ENCODE data around the gene GRAP2. TPM values are rescaled to one million over a fixed set of nuclear protein-coding genes. Genes with fewer than 3 reads are reported as not detected.

GRAP2 gene
- total and polyA plus RNA-seq, 5 donors, result 1.6 to 5.5 (median 3.2) TPM

DNA sequence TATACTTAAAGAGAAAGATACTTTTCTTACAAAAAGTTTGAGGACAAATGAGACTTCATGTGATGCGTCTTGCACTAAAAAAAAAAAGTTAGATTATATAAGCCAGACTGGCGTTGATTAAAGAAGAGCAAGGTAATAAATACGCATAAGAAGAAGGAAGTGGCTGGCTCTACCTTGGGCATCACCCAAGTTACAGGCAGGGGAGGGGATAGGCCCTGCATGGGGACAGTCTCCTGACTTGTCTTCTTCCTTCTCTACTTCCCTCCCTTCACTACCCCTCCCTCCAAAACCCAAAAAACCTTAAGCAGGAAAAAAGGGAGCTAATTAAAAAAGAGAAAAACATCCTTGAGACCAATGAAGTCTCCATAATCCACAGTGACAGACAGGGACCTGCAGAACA lies 37.0 kb downstream of the GRAP2 start:
- Histone ChIP-seq H3K27ac (ENCODE audit: low read length) (no peak overlapping the region), H3K4me1 (ENCODE audit: control insufficient read depth, insufficient read depth, low read length) (no peaks in the 10 kb centered on the region), H3K9me3 (ENCODE audit: control insufficient read depth, low read length) (no peaks in the 10 kb centered on the region), H3K4me3 (ENCODE audit: low read length) (no peak overlapping the region), H3K27me3 (ENCODE audit: control insufficient read depth, insufficient read depth) (peaks cover 2% of the 10 kb centered on the region)
- intact Hi-C loops (cut with DNase I), result loop anchor here in 1 of 4 donors (10.0 kb wide), 1 partner anchor 87 kb away; no protein-coding TSS in a partner anchor
- WGBS, result 92% methylated on average over 3 of the region's 3 CpGs
- ATAC-seq, result no peak
- no peak for DNase-seq

- peaks cover 2% of the 10 kb centered on the region for H3K4me1 ChIP-seq (ENCODE audit: control insufficient read depth, insufficient read depth, low read length)
- H3K27me3 ChIP-seq (ENCODE audit: control insufficient read depth, insufficient read depth), result no peaks in the 10 kb centered on the region
- 83% methylated on average over 14 of the region's 14 CpGs for WGBS
- H3K27ac ChIP-seq (ENCODE audit: low read length), result no peak overlapping the region
- intact Hi-C loops (cut with DNase I), result loop anchor here in 1 of 4 donors (10.0 kb wide), 1 partner anchor 86 kb away; no protein-coding TSS in a partner anchor
- no peaks in the 10 kb centered on the region for H3K9me3 ChIP-seq (ENCODE audit: control insufficient read depth, low read length)
- DNase-seq (no peak), ATAC-seq (no peak)
- no peak overlapping the region for H3K4me3 ChIP-seq (ENCODE audit: low read length)
Measured at GRCh38 chr22:39938509-39939111, 37.7 kb downstream of the GRAP2 start.

GRCh38 chr22:39939830-39940229 lies 38.9 kb downstream of the GRAP2 start:
- no peaks in the 10 kb centered on the region for H3K27me3 ChIP-seq (ENCODE audit: control insufficient read depth, insufficient read depth)
- H3K4me3 ChIP-seq (ENCODE audit: low read length), result no peak overlapping the region
- peaks cover 2% of the 10 kb centered on the region for H3K4me1 ChIP-seq (ENCODE audit: control insufficient read depth, insufficient read depth, low read length)
- 97% methylated on average over 3 of the region's 3 CpGs for WGBS
- no peak for DNase-seq
- no peaks in the 10 kb centered on the region for H3K9me3 ChIP-seq (ENCODE audit: control insufficient read depth, low read length)
- ATAC-seq, result no peak
- no peak overlapping the region for H3K27ac ChIP-seq (ENCODE audit: low read length)
- intact Hi-C loops (cut with DNase I), result loop anchor here in 1 of 4 donors (10.0 kb wide), 1 partner anchor 85 kb away; no protein-coding TSS in a partner anchor

GRCh38 chr22:39940757-39941305 lies 39.9 kb downstream of the GRAP2 start:
- DNase-seq, result no peak
- no peaks in the 10 kb centered on the region for H3K27me3 ChIP-seq (ENCODE audit: control insufficient read depth, insufficient read depth)
- WGBS, result 63% methylated on average over 9 of the region's 9 CpGs
- peaks cover 2% of the 10 kb centered on the region for H3K4me1 ChIP-seq (ENCODE audit: control insufficient read depth, insufficient read depth, low read length)
- H3K27ac ChIP-seq (ENCODE audit: low read length), result no peak overlapping the region
- no peaks in the 10 kb centered on the region for H3K9me3 ChIP-seq (ENCODE audit: control insufficient read depth, low read length)
- ATAC-seq, result no peak
- intact Hi-C loops (cut with DNase I), result no loop called here
- H3K4me3 ChIP-seq (ENCODE audit: low read length), result no peak overlapping the region

DNA sequence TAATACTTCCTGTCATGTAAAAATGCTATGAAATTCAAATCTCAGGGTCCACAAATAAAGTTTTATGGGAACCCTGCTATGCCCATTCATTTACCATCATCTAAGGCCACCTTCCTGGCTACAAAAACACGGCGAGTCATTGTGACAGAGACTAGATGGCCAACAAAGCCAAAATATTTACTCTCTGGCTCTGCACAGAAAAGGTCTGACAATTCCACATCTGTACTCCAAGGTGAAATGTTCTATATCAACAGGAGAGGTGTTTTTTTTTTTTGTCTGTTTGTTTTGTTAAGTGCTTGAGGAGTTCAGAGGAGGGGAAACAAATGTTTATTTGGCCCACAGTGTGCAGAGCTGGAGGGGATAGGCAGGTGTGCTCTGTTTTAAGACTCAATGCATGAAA lies 40.7 kb downstream of the GRAP2 start:
- no peak for ATAC-seq
- Histone ChIP-seq H3K4me1 (ENCODE audit: control insufficient read depth, insufficient read depth, low read length) (peaks cover 2% of the 10 kb centered on the region), H3K4me3 (ENCODE audit: low read length) (no peak overlapping the region), H3K27ac (ENCODE audit: low read length) (no peak overlapping the region), H3K9me3 (ENCODE audit: control insufficient read depth, low read length) (no peaks in the 10 kb centered on the region), H3K27me3 (ENCODE audit: control insufficient read depth, insufficient read depth) (no peaks in the 10 kb centered on the region)
- intact Hi-C loops (cut with DNase I), result no loop called here
- DNase-seq, result no peak
- WGBS, result 92% methylated on average over 2 of the region's 2 CpGs

GRCh38 chr22:39942439-39943230 lies 41.8 kb downstream of the GRAP2 start:
- H3K9me3 ChIP-seq (ENCODE audit: control insufficient read depth, low read length), result no peaks in the 10 kb centered on the region
- no peak for DNase-seq
- H3K27me3 ChIP-seq (ENCODE audit: control insufficient read depth, insufficient read depth), result no peaks in the 10 kb centered on the region
- H3K4me3 ChIP-seq (ENCODE audit: low read length), result no peak overlapping the region
- no peak for ATAC-seq
- 82% methylated on average over 8 of the region's 8 CpGs for WGBS
- intact Hi-C loops (cut with DNase I), result no loop called here
- H3K4me1 ChIP-seq (ENCODE audit: control insufficient read depth, insufficient read depth, low read length), result peaks cover 2% of the 10 kb centered on the region
- H3K27ac ChIP-seq (ENCODE audit: low read length), result no peak overlapping the region

- Histone ChIP-seq H3K4me1 (ENCODE audit: control insufficient read depth, insufficient read depth, low read length) (peaks cover 2% of the 10 kb centered on the region), H3K27ac (ENCODE audit: low read length) (no peak overlapping the region), H3K27me3 (ENCODE audit: control insufficient read depth, insufficient read depth) (no peaks in the 10 kb centered on the region), H3K4me3 (ENCODE audit: low read length) (no peak overlapping the region), H3K9me3 (ENCODE audit: control insufficient read depth, low read length) (no peaks in the 10 kb centered on the region)
- DNase-seq, result no peak
- intact Hi-C loops (cut with DNase I), result no loop called here
- no peak for ATAC-seq
- WGBS, result 78% methylated on average over 5 of the region's 5 CpGs
Measured at GRCh38 chr22:39943337-39943736, 42.5 kb downstream of the GRAP2 start.

DNA sequence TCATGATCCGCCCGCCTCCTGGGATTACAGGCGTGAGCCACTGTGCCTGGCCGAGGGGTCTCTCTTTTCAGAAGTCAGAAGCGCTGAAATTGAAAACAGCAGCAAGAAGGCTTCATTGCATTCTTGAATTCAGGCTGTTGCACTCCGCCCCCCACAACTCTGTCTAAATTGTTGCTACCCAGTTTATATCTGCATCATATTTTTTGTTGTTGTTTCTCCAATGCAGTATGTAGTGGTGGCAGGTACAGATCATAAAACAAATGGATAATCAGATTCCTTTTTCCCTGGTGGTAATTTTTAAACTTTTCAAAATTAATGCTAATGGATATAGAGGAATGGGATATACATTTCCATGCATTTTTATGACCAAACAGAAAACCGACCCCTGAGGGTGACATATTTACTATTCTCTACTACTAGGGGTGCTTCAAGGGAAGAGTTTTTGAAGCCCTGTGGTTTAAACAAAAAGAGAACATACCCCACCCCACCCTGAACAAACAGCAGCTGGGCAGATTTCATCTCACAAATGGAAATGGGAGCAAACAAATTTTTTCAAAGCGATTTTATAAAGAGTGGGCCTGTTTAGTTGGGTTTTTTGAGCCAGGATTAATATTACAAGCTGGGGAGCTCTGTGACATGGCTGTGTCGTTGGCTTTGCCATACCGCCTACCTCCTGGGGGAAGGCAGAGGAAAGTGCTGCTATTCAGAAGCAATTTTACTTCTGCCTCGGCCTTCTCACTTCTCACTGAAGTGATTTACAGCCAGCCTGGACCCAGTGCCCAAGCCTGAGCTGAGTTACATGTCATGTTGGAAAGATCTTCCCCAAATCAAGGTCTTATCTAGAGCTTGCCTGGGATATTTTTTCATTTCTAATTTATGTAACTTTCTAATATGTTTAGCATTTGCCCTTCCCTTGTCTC lies 43.3 kb downstream of the GRAP2 start:
- peaks cover 2% of the 10 kb centered on the region for H3K4me1 ChIP-seq (ENCODE audit: control insufficient read depth, insufficient read depth, low read length)
- DNase-seq (no peak), ATAC-seq (no peak)
- WGBS, result 86% methylated on average over 11 of the region's 11 CpGs
- no peaks in the 10 kb centered on the region for H3K27me3 ChIP-seq (ENCODE audit: control insufficient read depth, insufficient read depth)
- no peak overlapping the region for H3K4me3 ChIP-seq (ENCODE audit: low read length)
- H3K9me3 ChIP-seq (ENCODE audit: control insufficient read depth, low read length), result no peaks in the 10 kb centered on the region
- intact Hi-C loops (cut with DNase I), result no loop called here
- no peak overlapping the region for H3K27ac ChIP-seq (ENCODE audit: low read length)

DNA sequence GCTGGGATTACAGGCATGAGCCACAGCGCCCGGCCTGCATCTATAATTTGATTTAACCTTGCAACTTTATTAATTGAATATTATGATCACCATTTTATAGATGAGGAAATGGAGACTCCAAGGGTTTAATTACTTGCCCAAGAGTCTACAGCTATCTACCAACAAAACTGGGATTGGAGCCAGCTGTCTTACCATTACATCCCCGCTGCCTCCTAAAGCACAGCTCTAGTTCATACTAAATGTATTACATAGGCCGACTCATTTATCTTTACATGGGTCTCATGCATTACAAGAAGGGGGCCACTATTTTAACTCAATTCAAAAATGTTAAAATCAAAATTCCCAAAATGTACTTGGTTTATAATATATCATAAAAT lies 45.2 kb downstream of the GRAP2 start:
- 84% methylated on average over 4 of the region's 4 CpGs for WGBS

GRCh38 chr22:39946503-39947219 lies 45.8 kb downstream of the GRAP2 start:
- H3K4me3 ChIP-seq (ENCODE audit: low read length), result no peak overlapping the region
- peak in 1 of 2 donors; percentile 32 for ATAC-seq
- no peaks in the 10 kb centered on the region for H3K27me3 ChIP-seq (ENCODE audit: control insufficient read depth, insufficient read depth)
- peaks cover 2% of the 10 kb centered on the region for H3K4me1 ChIP-seq (ENCODE audit: control insufficient read depth, insufficient read depth, low read length)
- no peak for DNase-seq
- intact Hi-C loops (cut with DNase I), result no loop called here
- WGBS, result 29% methylated on average over 8 of the region's 8 CpGs
- no peaks in the 10 kb centered on the region for H3K9me3 ChIP-seq (ENCODE audit: control insufficient read depth, low read length)
- no peak overlapping the region for H3K27ac ChIP-seq (ENCODE audit: low read length)

More for the DNA sequence above, 45.2 kb downstream of the GRAP2 start:
- ATAC-seq, result no peak
- DNase-seq, result no peak
- H3K4me3 ChIP-seq (ENCODE audit: low read length), result no peak overlapping the region
- no peak overlapping the region for H3K27ac ChIP-seq (ENCODE audit: low read length)
- peaks cover 2% of the 10 kb centered on the region for H3K4me1 ChIP-seq (ENCODE audit: control insufficient read depth, insufficient read depth, low read length)
- no peaks in the 10 kb centered on the region for H3K27me3 ChIP-seq (ENCODE audit: control insufficient read depth, insufficient read depth)
- no peaks in the 10 kb centered on the region for H3K9me3 ChIP-seq (ENCODE audit: control insufficient read depth, low read length)
- intact Hi-C loops (cut with DNase I), result no loop called here

All from right cardiac atrium (tissue), 5 donors.